Esophagus muscularis mucosa (tissue), 4 donors: Measurements from ENCODE around the gene FKBP5.

Source experiments
- CTCF ChIP-seq, 3 experiments: fragments of 200-600 bp in 2 of 3; fragments of 450-650 bp in 1 of 3; sonication (generic) in 2 of 3; IDR thresholded peaks; one replicate each; pipeline ENCODE4 v1.5.1; 2017 to 2019; ENCODE audit warnings: antibody characterized with exemption in 3 of 3, mild to moderate bottlenecking in 2 of 3, moderate library complexity in 1 of 3
- EP300 ChIP-seq: sonication (generic); formaldehyde crosslinking; IDR thresholded peaks from one replicate; pipeline ENCODE4 v1.6.1; 2017; ENCODE audit warnings: antibody characterized with exemption
- POLR2A ChIP-seq: fragments of 450-650 bp; IDR thresholded peaks from one replicate; pipeline ENCODE4 v1.6.1; 2017; ENCODE audit warnings: antibody characterized with exemption, moderate library complexity, mild to moderate bottlenecking, low read depth
- POLR2AphosphoS5 ChIP-seq, 2 donors: sonication (generic); formaldehyde crosslinking; IDR thresholded peaks; one replicate each; pipeline ENCODE4 v1.6.1; 2017; ENCODE audit warnings: antibody characterized with exemption in 2 of 2

- TF ChIP-seq CTCF (IDR thresholded peaks at IDR 0.05) = peak in 1 of 3 experiments; percentile 19
- TF ChIP-seq POLR2AphosphoS5 (IDR thresholded peaks at IDR 0.05) = peak in 1 of 2 donors; percentile 98
- TF ChIP-seq POLR2A = peak; percentile 83
- peak; percentile 98 for TF ChIP-seq EP300
These were observed 39.4 kb upstream of the FKBP5 start for GRCh38 chr6:35727935-35728682.
